ENCODE measurements around the gene PPEF1.
"Not testable (repeated sequence)": the region's sequence is repeated elsewhere in the genome, so short reads cannot be mapped to it uniquely, and the experiment has no call there.

PPEF1 gene

DNA sequence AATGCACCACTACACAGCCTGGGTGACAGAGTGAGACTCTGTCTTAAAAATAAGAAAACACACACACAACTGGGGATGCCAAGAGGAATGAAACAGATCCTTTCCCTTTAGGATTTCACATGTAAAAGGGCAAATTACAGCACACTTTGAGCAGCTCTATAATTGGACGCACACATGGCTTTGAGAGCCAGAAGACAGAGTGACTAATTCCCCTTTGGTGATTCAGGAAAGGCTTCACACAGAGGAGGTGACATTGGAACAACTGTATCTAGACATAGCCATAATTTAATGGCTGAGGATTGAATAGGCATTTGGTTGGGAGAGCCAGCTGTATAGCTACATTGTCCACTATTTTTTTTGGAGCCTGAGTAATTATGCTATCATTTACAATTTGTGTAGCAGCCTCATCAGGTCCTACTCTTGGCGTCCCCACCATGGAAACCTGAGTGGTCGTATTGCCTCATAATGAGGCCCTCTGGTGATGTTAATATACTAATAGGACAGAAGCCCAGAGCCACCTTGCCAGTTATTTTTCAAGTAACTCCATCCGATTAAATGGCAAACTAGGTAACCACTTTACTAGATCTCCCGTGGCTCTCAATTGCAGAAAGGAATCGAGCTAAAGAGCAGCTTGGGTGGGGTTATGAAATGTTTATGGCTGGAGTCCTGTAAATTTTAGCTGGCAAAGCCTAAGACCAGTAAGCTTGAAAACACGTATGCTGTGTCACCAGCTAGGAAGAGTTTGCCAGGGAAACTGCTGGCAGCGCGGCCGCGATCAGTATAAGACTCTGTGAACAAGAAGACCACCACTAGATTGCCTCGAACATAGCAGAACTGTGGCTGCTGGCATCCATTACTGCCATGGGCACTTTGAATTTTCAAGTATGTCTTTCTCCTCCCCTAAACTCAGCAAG is 8.5 kb upstream of the PPEF1 start:
- no peak overlapping the region for H3K27ac ChIP-seq
- no peak for DNase-seq (ENCODE audit: low read depth, low spot score)

DNA sequence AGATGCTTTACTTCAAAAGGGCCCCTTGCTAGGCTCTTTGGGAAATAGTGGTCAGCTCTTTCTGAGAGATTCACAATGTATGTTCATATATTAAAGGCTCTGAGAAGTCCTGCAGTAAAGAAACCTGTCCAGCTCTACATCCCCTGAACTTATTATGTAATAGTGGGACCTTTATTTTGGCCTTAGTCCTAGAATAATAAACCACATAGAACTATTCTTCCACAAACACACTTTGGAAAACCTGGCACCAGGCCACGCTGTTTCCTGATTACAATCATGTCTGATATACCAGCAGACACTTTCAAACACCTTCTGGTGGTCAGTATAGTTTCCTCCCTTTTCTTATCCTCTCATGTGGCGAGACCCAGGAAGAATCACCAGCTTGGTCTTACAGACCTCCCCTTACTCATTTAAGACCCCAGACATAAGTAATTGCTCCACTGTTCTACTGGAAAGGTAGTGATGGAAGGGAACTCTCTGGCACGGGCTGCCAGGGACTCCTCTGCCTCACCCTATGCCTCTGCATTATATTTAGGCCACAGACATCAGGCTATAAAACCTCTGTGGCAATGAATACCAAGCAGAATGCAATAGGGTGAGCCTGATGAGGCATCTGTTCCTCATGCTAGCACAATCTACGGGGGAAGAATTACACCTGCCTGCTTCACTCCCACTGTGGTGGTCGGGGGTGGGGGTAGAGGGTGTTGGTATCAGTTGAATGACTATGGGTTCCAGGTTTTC is 5.7 kb upstream of the PPEF1 start:
- no peak for DNase-seq (ENCODE audit: low read depth, low spot score)
- peak overlapping the region; percentile 56 for H3K27ac ChIP-seq

DNA sequence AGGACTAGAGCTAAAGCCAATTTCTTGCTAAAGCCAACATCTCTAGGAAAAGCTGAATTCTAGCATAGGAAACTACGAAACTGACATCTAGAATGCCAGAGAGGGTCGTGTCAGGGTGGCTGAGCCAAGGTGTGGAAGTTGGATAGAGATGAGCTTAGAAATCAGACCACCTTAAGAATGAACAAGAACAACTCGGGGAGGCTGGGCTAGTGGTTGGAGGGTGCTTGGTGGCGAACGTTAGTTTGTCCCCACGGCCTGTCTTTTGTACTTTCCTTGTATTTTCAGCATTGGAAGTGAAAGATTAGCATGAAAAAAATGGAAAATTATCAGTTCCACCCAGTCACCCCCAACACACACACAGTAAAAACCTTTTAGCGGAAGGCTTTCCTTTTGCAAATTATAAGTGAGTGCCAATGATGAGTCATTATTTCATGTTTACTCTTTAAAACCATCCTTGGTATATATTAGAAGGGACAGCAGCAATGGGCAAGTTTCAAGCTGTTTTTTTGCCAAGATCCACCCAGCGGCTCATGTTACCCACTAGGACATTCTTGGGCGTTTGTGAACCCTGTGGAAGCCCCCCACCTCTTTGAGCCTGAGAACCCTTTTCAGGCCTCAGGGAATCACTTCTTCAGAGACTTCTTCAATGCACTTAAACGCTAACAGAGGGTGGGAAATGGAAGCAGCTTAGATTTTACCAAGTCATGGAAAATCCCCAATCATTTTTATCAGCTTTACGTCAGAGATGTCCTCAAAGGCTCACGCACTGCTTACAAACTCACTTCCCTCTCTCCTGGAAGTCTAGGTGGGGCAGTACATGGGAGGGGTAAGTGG is 4.9 kb upstream of the PPEF1 start:
- DNase-seq (ENCODE audit: low read depth, low spot score) = peak; percentile 3
- H3K27ac ChIP-seq = peak overlapping the region; percentile 56

DNA sequence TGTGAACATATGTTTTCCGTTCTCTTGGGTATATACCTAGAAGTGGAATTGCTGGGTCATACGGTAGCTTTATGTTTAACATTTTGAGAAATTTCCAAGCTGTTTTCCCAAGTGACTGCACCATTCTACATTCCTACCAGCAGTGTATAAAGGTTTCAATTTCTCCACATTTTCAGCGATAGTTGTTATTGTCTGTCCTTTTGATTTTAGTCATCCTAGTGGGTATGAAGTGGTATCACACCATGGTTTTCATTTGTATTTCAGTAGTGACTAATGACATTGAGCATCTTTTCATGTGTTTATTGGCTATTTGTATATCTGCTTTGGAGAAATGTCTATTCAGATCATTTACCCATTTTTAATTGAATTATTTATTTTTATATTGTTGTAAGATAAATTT is 2.4 kb downstream of the PPEF1 start:
- H3K27ac ChIP-seq = no peak overlapping the region
- DNase-seq (ENCODE audit: low read depth, low spot score) = no peak

DNA sequence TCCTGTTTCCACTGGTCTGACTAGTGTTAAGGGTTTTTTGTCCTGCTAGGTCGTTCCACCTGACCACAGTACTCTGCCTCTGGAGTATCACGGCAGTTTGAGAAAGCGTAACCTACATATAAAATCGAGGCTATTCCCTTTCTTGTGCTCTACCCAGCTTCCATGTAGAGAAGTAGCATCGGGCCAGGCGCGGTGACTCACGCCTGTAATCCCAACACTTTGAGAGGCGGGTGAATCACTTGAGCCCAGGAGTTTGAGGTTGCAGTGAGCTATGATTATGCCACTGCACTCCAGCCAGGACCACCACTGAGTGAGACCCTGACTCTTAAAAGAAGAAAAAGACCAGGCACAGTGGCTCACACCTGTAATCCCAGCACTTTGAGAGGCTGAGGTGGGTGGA is 7.5 kb downstream of the PPEF1 start:
- no peak for DNase-seq (ENCODE audit: low read depth, low spot score)
- H3K27ac ChIP-seq = no peak overlapping the region

DNA sequence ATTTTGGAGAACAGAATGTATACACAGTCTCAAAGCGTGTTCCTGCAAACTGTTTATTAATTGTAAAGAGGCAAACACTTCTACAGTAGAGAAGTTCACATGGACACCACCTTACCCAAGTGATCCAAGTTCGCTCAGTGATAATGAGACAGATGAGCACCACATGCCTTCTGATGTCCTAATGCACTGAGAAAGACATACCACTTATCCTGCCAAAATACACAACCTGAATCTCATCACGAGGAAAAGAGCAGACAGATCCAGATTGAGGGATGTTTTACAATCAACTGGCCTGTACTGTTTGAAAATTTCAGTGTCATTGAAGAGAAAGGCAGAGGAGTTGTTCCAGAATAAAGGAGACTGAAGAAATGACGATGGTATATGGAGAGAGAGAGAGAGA is 12.4 kb downstream of the PPEF1 start:
- DNase-seq (ENCODE audit: low read depth, low spot score) = no peak

DNA sequence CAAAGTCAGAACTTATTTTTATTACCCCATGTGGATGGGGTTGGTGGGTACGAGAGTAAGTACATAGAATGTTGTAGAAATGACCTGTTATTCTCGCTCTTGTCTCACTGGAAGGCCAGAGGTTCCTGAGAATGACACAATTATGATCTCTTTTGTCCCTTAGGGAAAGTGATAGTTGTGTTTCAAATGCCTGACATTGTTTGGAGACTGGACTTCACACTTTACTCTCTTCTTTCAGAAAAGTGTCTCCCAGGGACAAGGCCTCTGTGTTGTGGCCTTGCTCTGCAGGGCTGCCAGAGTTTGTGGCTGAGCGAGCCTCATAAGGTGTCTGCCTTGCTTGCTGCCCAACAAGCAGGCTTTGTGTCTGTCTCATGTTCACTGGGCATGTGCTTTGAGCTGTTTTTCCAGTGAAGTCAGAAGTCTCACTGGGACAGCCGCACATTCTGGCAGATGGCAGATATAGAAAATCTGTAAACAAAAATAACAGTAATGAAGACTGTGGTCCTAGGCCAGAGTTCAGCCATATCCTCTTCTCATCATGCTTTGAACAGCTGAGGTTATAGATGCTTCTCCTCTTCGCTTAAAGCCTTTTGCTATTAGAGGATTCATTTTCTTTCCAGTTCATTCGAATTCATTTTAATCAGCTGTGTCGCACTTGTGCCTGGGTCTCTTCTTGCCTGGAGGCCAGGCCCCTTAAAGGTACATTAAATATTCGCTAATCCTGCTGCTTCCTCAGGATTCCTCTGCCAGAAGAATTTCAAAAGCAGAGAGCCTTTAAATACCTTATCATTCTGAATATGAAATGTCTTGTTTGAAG is 14.4 kb downstream of the PPEF1 start:
- no peak for DNase-seq (ENCODE audit: low read depth, low spot score)
- no peak overlapping the region for H3K27ac ChIP-seq

More for the DNA sequence above, 12.4 kb downstream of the PPEF1 start:
- no peak overlapping the region for H3K27ac ChIP-seq

DNA sequence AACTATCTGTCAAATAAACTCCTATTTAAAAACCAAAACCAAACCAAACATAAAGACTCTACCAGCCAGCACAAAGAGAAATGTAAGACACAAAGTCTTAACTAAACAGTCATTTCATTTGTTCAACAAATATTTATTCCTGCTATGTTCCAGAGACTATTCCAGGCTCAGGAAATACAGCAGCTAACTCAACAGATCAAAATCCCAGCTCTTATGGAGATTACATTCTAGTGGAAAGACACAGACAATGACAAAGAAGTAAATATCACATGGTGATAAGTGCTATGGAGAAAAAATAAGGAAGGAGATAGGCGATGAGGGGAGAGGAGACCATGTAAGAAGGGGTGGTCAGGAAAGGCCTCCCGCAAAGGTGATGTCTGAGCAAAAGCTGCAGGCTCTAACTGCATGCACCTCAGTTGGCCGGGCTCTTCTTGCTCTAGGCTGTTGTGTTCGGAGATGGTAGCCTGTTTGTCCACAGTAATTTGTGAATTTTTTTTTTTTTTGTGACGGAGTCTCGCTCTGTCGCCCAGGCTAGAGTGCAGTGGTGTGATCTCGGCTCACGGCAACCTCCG is 15.1 kb downstream of the PPEF1 start:
- H3K27ac ChIP-seq = no peak overlapping the region
- DNase-seq (ENCODE audit: low read depth, low spot score) = no peak

DNA sequence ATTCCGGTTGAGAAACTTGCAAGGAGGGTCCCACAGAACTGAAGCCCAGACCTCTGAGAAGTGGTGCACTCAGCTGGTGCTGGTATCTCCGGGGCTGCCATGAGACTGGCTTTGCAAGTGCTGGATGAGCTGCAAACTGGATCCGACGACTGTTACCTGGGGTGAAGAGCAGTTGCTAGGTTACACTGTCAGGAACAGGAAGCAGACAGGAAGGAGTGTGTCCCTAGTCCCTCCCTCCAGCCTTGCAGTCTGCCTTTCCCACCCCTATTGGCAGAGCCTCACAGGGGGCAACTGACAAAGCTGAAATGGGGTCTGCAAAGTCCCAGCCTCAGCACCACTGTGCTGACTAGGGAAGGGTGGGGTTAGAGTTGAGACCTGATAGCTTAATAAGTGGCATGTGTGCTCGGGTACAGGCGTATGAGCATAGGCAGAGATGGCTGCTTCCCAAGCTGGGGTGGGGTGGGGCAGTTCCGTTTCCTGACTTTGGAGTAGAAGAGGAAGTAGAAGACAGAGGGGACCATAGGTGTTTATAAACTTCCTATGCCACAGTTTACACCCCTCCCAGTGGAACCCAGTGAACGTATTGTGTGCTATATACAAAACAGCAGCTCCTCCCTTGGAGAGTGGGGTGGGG is 18.0 kb downstream of the PPEF1 start:
- no peak overlapping the region for H3K27ac ChIP-seq
- no peak for DNase-seq (ENCODE audit: low read depth, low spot score)

DNA sequence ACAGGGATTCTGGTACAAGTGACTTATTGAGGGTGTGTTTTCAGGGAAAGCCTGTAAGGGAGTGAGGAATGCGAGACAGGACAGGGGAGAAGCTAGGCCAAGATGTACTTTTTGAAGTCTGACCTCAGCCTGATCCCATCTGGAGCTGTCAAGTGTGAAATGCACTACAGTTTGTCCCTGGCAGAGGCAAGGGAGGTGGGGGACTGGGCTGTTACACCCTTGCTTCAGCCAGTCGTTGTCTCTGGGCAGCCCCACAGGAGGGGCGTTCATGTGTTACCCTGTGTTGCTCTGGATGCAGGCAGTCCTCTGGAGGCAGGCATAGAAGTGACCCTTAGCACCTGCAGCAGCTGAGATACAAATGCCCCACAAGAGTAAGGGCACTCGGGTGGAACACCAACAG is 25.8 kb downstream of the PPEF1 start:
- no peak for DNase-seq (ENCODE audit: low read depth, low spot score)
- H3K27ac ChIP-seq = no peak overlapping the region

DNA sequence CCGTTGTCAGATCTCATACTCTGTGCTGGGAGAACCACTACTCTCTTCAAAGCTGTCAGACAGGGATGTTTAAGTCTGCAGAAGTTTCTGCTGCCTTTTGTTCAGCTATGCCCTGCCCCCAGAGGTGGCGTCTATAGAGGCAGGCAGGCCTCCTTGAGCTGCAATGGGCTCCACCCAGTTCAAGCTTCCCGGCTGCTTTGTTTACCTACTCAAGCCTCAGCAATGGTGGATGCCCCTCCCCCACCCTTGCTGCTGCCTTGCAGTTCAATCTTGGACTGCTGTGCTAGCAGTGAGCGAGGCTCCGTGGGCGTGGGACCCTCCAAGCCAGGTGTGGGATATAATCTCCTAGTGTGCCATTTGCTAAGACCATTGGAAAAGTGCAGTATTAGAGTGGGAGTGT is 32.2 kb downstream of the PPEF1 start:
- H3K27ac ChIP-seq; DNase-seq (ENCODE audit: low read depth, low spot score): not testable (repeated sequence)

DNA sequence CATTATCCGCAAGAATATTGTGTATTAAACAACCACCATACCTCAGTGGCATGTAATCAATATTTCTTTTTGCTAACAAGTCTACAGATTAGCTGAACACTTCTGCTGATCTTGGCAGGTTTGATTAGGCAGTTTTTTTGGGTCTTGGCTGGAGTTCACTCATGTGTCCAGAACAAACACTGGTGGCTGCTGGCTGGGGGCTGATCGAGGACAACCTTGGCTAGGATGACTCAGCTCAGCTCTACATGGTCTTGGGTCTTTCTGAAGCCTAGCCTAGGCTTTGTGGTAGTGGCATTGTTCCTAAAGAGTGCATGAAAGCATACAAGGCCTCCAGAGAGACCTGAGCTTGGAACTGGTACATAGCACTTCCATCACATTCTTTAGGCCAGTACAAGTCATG is 41.1 kb downstream of the PPEF1 start:
- no peak for DNase-seq (ENCODE audit: low read depth, low spot score)
- no peak overlapping the region for H3K27ac ChIP-seq

DNA sequence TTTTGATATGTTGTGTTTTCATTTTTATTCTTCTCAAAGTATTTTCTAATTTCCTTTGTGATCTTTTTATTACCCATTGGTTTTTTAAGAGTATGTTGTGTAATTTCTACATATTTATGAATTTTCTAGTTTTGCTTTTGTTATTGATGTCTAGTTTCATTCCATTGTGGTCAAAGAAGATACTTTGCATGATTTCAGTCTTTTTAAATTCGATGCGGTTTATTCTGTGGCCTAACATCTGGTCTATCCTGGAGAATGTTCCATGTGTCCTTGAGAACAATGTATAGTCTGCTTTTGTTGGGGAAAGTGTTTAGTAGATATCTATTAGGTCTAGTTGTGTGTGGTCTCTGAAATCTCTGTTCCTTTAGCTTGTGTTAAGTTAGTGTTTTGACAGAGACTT is 46.2 kb downstream of the PPEF1 start:
- no peak for DNase-seq (ENCODE audit: low read depth, low spot score)
- H3K27ac ChIP-seq = no peak overlapping the region

DNA sequence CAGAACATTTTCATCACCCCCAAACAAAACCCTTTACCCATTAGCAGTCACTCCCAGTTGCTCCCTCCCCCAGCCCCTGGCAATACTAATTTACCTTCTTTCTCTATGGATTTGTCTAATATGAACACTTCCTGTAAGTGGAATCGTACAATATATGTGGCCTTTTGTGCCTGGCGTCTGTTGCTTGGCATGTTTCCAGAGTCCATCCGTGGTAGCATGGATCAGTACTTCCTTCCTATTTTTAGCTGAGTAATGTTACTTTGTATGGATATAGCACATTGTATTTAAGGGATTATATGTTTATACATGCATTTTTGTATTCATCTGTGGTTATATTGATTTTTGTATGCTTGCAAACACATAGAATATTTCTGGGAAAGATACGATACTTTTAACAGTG is 48.2 kb downstream of the PPEF1 start:
- no peak overlapping the region for H3K27ac ChIP-seq
- no peak for DNase-seq (ENCODE audit: low read depth, low spot score)

DNA sequence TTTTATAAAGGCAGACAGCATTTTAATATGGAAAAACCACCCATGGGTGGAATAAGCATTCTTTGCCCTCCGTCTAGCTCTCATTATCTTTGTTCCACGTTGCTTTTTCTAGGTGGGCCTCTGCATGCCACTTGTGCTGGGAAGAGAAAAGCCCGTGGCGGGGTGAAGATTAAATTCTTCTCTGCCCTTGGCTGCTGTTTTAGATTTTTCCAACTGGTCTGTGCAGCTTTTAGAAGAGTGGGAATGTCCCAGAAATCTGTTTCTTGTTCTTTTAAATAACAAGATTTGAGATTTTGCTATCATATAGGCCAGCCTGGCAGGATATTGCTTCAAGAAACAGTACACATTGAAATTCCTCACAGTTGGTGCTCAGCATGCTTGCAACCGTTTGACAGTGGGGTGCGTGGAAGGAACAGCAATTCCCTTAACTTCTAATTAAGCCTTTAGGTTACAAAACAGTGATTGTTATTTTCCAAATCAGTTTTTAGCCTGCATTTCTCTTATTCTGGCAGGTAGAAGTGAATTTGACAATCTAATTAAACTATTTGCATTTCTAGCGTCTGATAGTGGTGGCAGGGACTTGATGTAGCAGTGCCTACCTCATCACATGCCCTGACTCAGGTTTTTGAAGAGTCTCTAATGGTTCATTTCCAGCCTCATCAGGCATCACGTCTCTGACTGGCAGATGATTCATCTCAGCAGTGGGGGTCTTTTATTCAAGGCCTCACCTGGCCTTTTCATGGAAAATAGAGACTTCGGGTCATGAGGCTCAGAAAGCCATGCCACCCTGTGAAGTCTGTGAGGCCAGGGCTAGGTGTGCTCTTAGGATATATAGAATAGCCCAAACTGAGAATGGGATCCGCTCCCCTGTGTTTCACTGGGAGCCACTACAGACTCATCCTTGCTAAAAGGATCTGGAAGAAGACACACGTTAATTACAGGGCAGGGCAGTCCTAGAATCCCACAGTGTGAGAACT is 50.8 kb downstream of the PPEF1 start:
- no peak for DNase-seq (ENCODE audit: low read depth, low spot score)
- H3K27ac ChIP-seq = no peak overlapping the region

DNA sequence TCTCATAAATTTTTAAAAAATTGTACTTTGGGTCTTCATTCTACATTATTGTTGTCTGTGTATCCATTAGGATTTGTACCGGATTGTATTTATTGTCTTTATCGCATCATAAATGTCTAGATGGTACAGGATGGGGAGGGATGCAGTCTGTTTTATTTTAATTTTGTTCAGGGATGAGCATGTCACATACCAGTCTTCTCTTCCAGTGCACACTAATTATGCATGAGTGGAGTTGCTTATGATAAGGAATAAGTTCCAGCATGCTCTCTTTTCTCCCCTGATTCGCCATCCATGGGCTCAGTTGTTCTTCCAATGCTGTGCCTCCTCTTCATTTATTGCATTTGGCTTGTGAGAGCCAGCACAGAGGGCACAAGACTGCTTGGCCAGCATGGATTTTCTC is 54.3 kb downstream of the PPEF1 start:
- no peak for DNase-seq (ENCODE audit: low read depth, low spot score)

DNA sequence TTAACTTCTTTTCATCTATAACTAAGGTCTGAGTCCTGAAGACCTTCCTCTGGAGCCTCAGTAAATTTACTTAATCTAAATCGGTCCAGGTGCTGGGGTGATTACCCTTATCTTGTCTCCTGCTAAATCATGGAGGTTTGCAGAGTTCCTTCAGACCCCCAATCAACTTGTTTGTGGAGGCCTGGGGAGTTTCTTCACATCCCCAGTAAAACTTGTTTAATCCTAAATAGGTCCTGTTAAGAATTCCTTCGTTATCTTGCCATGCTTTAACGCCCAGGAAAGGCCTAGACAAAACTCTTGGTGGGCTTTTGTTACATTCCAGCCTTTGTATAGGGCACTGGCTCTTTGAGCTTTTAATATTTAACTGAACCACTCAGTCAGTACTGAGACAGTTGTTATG is 55.7 kb downstream of the PPEF1 start:
- not testable (repeated sequence) for H3K27ac ChIP-seq; DNase-seq (ENCODE audit: low read depth, low spot score)

More for the DNA sequence above, 54.3 kb downstream of the PPEF1 start:
- H3K27ac ChIP-seq = no peak overlapping the region

DNA sequence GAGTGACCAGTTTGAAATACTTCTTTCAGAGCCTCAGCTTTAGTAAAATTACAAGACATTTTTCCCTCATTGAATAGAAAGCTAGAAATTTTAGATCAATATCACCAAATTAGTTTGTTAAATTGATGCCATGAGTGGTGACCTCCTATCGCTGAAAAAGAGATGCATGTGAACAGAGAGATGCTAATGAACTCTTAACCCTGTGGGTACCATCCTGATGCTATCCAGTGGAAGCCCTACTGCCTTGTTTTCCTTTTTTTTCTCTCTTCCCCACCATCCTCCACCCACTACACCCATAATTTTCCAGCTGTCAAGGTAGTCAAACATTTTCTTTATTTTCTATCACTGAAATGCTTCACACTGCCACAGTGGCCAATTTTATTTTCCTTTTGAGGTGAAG is 61.9 kb downstream of the PPEF1 start:
- no peak for DNase-seq (ENCODE audit: low read depth, low spot score)
- no peak overlapping the region for H3K27ac ChIP-seq
